SU-DHL-6 (cell line): ENCODE measurements around the gene TSHZ2.

Experiments
- H2AFZ ChIP-seq: fragments of 200-600 bp; sonication (generic); 2 replicates; pipeline ENCODE4 v1.6.1; 2014; ENCODE audit warnings: low read depth, mild to moderate bottlenecking, moderate library complexity, mixed read lengths, antibody characterized with exemption, low read length; ENCODE audit not compliant: severe bottlenecking
- H3F3A ChIP-seq: fragments of 200-600 bp; shearing (Covaris generic); 2 replicates; pipeline ENCODE4 v1.6.0; 2016; ENCODE audit warnings: antibody characterized with exemption, mild to moderate bottlenecking; ENCODE audit not compliant: insufficient read depth
- H3K27ac ChIP-seq: fragments of 200-600 bp; sonication (generic); 2 replicates; pipeline ENCODE4 v1.5.1; 2016; ENCODE audit warnings: low read depth, mild to moderate bottlenecking, low read length, moderate library complexity, mixed read lengths
- H3K27me3 ChIP-seq: fragments of 200-600 bp; sonication (generic), shearing (Covaris generic); 2 replicates; pipeline ENCODE4 v1.6.0; 2014; ENCODE audit warnings: mild to moderate bottlenecking, low read length
- H3K36me3 ChIP-seq: fragments of 200-600 bp; sonication (generic); 2 replicates; pipeline ENCODE4 v1.6.1; 2014; ENCODE audit warnings: mild to moderate bottlenecking, low read length, mixed read lengths
- H3K4me2 ChIP-seq: fragments of 300-600, 200-600 bp; shearing (Covaris generic), sonication (generic); 2 replicates; pipeline ENCODE4 v1.6.0; 2014; ENCODE audit warnings: low read length, low read depth, mild to moderate bottlenecking; ENCODE audit not compliant: poor library complexity, severe bottlenecking
- H3K4me3 ChIP-seq: fragments of 200-600 bp; sonication (generic); 2 replicates; pipeline ENCODE4 v1.5.1; 2014; ENCODE audit warnings: antibody characterized with exemption, low read length, mild to moderate bottlenecking, mixed read lengths; ENCODE audit not compliant: insufficient read depth, poor library complexity, severe bottlenecking
- H3K79me2 ChIP-seq: fragments of 200-600 bp; sonication (generic); 2 replicates; pipeline ENCODE4 v1.6.1; 2014; ENCODE audit warnings: mild to moderate bottlenecking, low read length, moderate library complexity; ENCODE audit not compliant: insufficient read depth
- H3K9ac ChIP-seq: fragments of 200-600 bp; sonication (generic); 2 replicates; pipeline ENCODE4 v1.7.0; 2014; ENCODE audit warnings: mild to moderate bottlenecking, low read length
- H3K9me2 ChIP-seq: fragments of 200-600 bp; sonication (generic); replicated peaks from 2 replicates; pipeline ENCODE4 v1.6.1; 2014; ENCODE audit warnings: low read length; ENCODE audit not compliant: insufficient read depth
- H3K9me3 ChIP-seq: fragments of 200-600 bp; sonication (generic); 2 replicates; pipeline ENCODE4 v1.6.1; 2014; ENCODE audit warnings: low read length, mixed read lengths; ENCODE audit not compliant: insufficient read depth
- H4K20me1 ChIP-seq: fragments of 200-600 bp; sonication (generic); 2 replicates; pipeline ENCODE4 v1.6.1; 2014; ENCODE audit warnings: low read depth, mild to moderate bottlenecking, antibody characterized with exemption, low read length, moderate library complexity, mixed read lengths
- CTCF ChIP-seq: fragments of 200-600 bp; sonication (generic); IDR thresholded peaks from one replicate; pipeline ENCODE4 v1.5.1; 2017; ENCODE audit warnings: antibody characterized with exemption, mild to moderate bottlenecking, low read length, moderate library complexity; ENCODE audit not compliant: insufficient read depth, poor library complexity, severe bottlenecking
- EZH2phosphoT487 ChIP-seq: fragments of 200-600 bp; sonication (generic), shearing (Covaris generic); conservative IDR thresholded peaks from 2 replicates; pipeline ENCODE4 v1.6.1; 2018; ENCODE audit warnings: mild to moderate bottlenecking, antibody characterized with exemption, low read length, moderate library complexity, mixed read lengths

TSHZ2 gene

GRCh38 chr20:53050338-53050737, 78.2 kb downstream of the TSHZ2 start:
- no peaks in the 10 kb centered on the region for H3K27me3 ChIP-seq
- no peaks in the 10 kb centered on the region for H4K20me1 ChIP-seq
- H3K4me3 ChIP-seq = no peak overlapping the region
- H3F3A ChIP-seq = no peaks in the 10 kb centered on the region
- H2AFZ ChIP-seq = no peak overlapping the region
- no peak overlapping the region for H3K9ac ChIP-seq
- H3K9me2 ChIP-seq = no peaks in the 10 kb centered on the region
- no peaks in the 10 kb centered on the region for H3K9me3 ChIP-seq
- no peaks in the 10 kb centered on the region for H3K36me3 ChIP-seq
- no peak overlapping the region for H3K4me2 ChIP-seq
- H3K79me2 ChIP-seq = no peaks in the 10 kb centered on the region
- no peak for TF ChIP-seq EZH2phosphoT487
- no peak for TF ChIP-seq CTCF
- H3K27ac ChIP-seq = no peak overlapping the region

GRCh38 chr20:53052380-53052779, 80.2 kb downstream of the TSHZ2 start:
- Histone ChIP-seq H4K20me1 (no peaks in the 10 kb centered on the region), H3K4me3 (no peak overlapping the region), H3K27ac (no peak overlapping the region), H3K79me2 (no peaks in the 10 kb centered on the region), H3K9ac (no peak overlapping the region), H3K36me3 (no peaks in the 10 kb centered on the region), H3K9me3 (no peaks in the 10 kb centered on the region), H3K9me2 (no peaks in the 10 kb centered on the region), H3F3A (no peaks in the 10 kb centered on the region), H2AFZ (no peak overlapping the region), H3K27me3 (no peaks in the 10 kb centered on the region), H3K4me2 (no peak overlapping the region)
- TF ChIP-seq CTCF = no peak
- TF ChIP-seq EZH2phosphoT487 = no peak

GRCh38 chr20:53053595-53053994, 81.4 kb downstream of the TSHZ2 start:
- Histone ChIP-seq H3K9me3 (no peaks in the 10 kb centered on the region), H3K4me2 (no peak overlapping the region), H3K4me3 (no peak overlapping the region), H3K27me3 (no peaks in the 10 kb centered on the region), H3K79me2 (no peaks in the 10 kb centered on the region), H3K9me2 (no peaks in the 10 kb centered on the region), H3K9ac (no peak overlapping the region), H2AFZ (no peak overlapping the region), H3K36me3 (no peaks in the 10 kb centered on the region), H3F3A (no peaks in the 10 kb centered on the region), H3K27ac (no peak overlapping the region), H4K20me1 (no peaks in the 10 kb centered on the region)
- TF ChIP-seq CTCF (no peak), EZH2phosphoT487 (no peak)
